Measurements from ENCODE around the gene MGMT. TPM values are rescaled to one million over a fixed set of nuclear protein-coding genes. Genes with fewer than 3 reads are reported as not detected.

Gene MGMT
- total RNA-seq, 1 donor from 2014 or later = 13.9 TPM

GRCh38 chr10:129652021-129652420 is 185.0 kb downstream of the MGMT start:
- no peak for TF ChIP-seq CTCF (IDR thresholded peaks at IDR 0.05)
- Mint-ChIP-seq H3K4me1 (ENCODE audit: low read depth) (no peaks in the 10 kb centered on the region), H3K36me3 (ENCODE audit: low read depth) (no peaks in the 10 kb centered on the region), H3K4me3 (ENCODE audit: unreplicated experiment) (no peak overlapping the region), H3K27me3 (ENCODE audit: low read depth) (no peaks in the 10 kb centered on the region), H3K9me3 (ENCODE audit: low read depth) (no peaks in the 10 kb centered on the region), H3K27ac (ENCODE audit: unreplicated experiment) (no peak overlapping the region)
- no peak for DNase-seq (ENCODE audit: low spot score)

- Mint-ChIP-seq H3K27ac (ENCODE audit: unreplicated experiment) (no peak overlapping the region), H3K36me3 (ENCODE audit: low read depth) (no peaks in the 10 kb centered on the region), H3K4me3 (ENCODE audit: unreplicated experiment) (no peak overlapping the region), H3K27me3 (ENCODE audit: low read depth) (no peaks in the 10 kb centered on the region), H3K9me3 (ENCODE audit: low read depth) (no peaks in the 10 kb centered on the region), H3K4me1 (ENCODE audit: low read depth) (no peaks in the 10 kb centered on the region)
- TF ChIP-seq CTCF (IDR thresholded peaks at IDR 0.05) = no peak
- no peak for DNase-seq (ENCODE audit: low spot score)
These were observed 185.6 kb downstream of the MGMT start for GRCh38 chr10:129652521-129653201.

- no peaks in the 10 kb centered on the region for H3K9me3 Mint-ChIP-seq (ENCODE audit: low read depth)
- no peak for TF ChIP-seq CTCF (IDR thresholded peaks at IDR 0.05)
- DNase-seq (ENCODE audit: low spot score) = no peak
- no peak overlapping the region for H3K4me3 Mint-ChIP-seq (ENCODE audit: unreplicated experiment)
- no peaks in the 10 kb centered on the region for H3K27me3 Mint-ChIP-seq (ENCODE audit: low read depth)
- no peaks in the 10 kb centered on the region for H3K36me3 Mint-ChIP-seq (ENCODE audit: low read depth)
- no peaks in the 10 kb centered on the region for H3K4me1 Mint-ChIP-seq (ENCODE audit: low read depth)
- no peak overlapping the region for H3K27ac Mint-ChIP-seq (ENCODE audit: unreplicated experiment)
These were observed 186.4 kb downstream of the MGMT start for GRCh38 chr10:129653428-129653827.

GRCh38 chr10:129653861-129654260 is 186.8 kb downstream of the MGMT start:
- Mint-ChIP-seq H3K27me3 (ENCODE audit: low read depth) (no peaks in the 10 kb centered on the region), H3K27ac (ENCODE audit: unreplicated experiment) (no peak overlapping the region), H3K36me3 (ENCODE audit: low read depth) (no peaks in the 10 kb centered on the region)

GRCh38 chr10:129654461-129654860 is 187.4 kb downstream of the MGMT start:
- no peaks in the 10 kb centered on the region for H3K36me3 Mint-ChIP-seq (ENCODE audit: low read depth)
- no peaks in the 10 kb centered on the region for H3K27me3 Mint-ChIP-seq (ENCODE audit: low read depth)
- H3K4me3 Mint-ChIP-seq (ENCODE audit: unreplicated experiment) = no peak overlapping the region
- no peak for DNase-seq (ENCODE audit: low spot score)
- no peak overlapping the region for H3K27ac Mint-ChIP-seq (ENCODE audit: unreplicated experiment)
- TF ChIP-seq CTCF (IDR thresholded peaks at IDR 0.05) = no peak
- H3K4me1 Mint-ChIP-seq (ENCODE audit: low read depth) = no peaks in the 10 kb centered on the region
- H3K9me3 Mint-ChIP-seq (ENCODE audit: low read depth) = no peaks in the 10 kb centered on the region

More at GRCh38 chr10:129653861-129654260, 186.8 kb downstream of the MGMT start:
- no peak for TF ChIP-seq CTCF (IDR thresholded peaks at IDR 0.05)
- Mint-ChIP-seq H3K4me1 (ENCODE audit: low read depth) (no peaks in the 10 kb centered on the region), H3K9me3 (ENCODE audit: low read depth) (no peaks in the 10 kb centered on the region), H3K4me3 (ENCODE audit: unreplicated experiment) (no peak overlapping the region)
- DNase-seq (ENCODE audit: low spot score) = no peak

Data from chondrocyte (in vitro differentiated cells).